Measurements from ENCODE around the gene RAC3.

Gene RAC3

GRCh38 chr17:82065193-82065637 is 33.7 kb downstream of the RAC3 start:
- DNase-seq (ENCODE audit: extremely low read depth in 1 of 2, low read depth in 1 of 2) = no peak

DNA sequence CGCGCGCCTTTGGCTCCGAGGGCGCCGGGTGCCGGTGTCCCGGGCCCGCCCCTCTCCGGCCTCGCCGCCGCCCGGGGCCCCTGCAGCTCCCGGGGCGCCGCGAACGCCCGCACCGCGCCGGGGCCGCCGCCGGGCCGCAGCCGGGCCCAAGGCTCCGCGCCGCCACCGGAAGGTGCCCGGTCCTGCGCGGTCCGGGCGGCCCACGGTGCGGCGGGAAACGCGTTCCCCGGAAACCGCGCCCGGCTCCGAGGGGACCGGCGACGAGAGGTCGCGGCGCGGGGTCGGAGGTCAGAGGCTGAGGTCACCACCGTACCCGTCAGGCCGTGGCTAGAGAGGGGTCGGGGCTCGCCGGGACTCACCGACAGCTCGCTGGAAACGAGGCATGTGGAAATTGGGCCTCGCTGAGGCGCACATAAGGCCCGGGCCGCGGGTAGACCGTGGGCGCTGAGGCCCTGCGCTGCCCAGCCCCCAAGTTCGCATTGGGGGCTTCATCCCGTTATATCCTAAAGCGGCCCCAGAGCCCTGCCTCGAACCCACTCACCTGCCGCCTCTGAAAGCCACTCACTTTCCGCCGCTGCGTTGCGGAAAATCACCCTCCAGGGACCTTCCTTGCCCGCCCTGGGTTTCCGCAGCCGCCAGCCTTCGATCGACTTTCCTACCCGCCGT is 34.3 kb downstream of the RAC3 start, which contains the start of gene DUS1L:
DUS1L (minus strand) TSS at position 167 of the 666 bp plus-strand sequence. CDS start 745 bp downstream, outside the sequence.
- peak; percentile 28 to 41 for DNase-seq (ENCODE audit: extremely low read depth in 1 of 2, low read depth in 1 of 2)

- no peak for DNase-seq (ENCODE audit: extremely low read depth in 1 of 2, low read depth in 1 of 2)
Measured at GRCh38 chr17:82070611-82071010, 39.1 kb downstream of the RAC3 start.

DNA sequence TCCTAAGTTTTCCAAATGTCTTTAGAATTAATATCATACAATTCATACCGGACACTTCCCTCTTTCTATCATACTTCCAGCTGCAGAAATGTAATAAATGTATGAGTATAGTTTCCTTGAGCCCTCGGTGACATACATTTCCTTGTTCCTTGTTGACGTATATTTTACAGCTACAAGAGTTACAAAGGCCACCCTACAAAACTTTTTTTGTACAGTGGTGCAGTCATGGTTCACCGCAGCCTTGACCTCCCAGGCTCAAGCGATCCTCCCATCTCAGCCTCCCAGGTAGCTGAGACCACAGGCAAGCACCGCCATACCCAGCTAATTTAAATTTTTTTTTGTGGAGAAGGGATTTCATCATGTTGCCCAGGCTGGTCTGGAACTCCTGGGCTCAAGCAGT is 41.3 kb downstream of the RAC3 start:
- no peak for DNase-seq (ENCODE audit: extremely low read depth in 1 of 2, low read depth in 1 of 2)

DNA sequence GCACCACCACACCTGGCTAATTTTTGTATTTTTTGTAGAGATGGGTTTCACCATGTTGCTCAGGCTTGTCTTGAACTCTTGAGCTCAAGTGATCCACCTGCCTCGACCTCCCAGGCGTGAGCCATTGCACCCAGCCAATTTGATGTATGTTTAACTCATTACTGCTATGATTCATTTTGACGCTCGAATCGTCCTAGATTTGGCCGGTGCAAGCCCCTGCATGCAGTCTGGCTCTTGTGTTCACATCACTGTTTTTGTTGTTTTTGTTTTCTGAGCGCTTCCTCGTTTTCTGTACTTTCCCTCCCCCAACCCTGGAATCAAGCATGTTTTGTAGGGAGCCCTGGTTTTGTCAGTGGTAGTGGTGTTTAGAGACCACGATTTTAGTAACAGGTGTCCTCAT is 42.0 kb downstream of the RAC3 start:
- no peak for DNase-seq (ENCODE audit: extremely low read depth in 1 of 2, low read depth in 1 of 2)

DNA sequence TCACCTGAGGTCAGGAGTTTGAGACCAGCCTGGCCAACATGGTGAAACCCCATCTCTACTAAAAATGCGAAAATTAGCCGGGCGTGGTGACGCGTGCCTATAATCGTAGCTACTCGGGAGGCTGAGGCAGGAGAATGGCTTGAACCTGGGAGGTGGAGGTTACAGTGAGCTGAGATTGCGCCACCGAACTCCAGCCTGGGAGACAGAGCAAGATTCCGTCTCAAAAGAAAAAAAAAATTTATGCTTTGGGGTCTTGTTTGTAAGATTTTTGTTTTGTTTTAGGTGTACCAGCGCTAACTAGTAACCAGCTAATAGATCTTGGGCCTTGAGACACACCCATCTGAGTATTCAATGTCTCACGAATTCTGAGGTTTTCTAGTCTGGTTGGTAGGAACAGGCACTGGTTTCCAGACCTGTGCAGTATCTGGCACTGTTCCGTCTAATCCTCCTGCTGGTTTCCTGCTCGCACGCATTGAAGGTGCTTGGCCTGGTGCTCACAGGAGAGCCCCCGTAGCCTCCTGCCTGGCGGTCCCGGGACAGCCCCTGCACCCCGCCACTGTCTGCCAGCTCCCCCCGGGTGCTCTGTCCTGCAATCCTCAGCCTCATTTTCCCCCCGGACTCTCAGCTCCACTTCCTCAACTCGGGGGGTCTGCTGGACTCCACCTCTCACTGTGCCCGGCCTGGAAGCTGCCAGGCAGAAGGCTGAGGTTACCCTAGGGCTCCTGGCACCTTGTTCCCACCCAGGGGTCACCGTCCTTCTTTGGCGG is 44.7 kb downstream of the RAC3 start:
- no peak for DNase-seq (ENCODE audit: extremely low read depth in 1 of 2, low read depth in 1 of 2)

DNA sequence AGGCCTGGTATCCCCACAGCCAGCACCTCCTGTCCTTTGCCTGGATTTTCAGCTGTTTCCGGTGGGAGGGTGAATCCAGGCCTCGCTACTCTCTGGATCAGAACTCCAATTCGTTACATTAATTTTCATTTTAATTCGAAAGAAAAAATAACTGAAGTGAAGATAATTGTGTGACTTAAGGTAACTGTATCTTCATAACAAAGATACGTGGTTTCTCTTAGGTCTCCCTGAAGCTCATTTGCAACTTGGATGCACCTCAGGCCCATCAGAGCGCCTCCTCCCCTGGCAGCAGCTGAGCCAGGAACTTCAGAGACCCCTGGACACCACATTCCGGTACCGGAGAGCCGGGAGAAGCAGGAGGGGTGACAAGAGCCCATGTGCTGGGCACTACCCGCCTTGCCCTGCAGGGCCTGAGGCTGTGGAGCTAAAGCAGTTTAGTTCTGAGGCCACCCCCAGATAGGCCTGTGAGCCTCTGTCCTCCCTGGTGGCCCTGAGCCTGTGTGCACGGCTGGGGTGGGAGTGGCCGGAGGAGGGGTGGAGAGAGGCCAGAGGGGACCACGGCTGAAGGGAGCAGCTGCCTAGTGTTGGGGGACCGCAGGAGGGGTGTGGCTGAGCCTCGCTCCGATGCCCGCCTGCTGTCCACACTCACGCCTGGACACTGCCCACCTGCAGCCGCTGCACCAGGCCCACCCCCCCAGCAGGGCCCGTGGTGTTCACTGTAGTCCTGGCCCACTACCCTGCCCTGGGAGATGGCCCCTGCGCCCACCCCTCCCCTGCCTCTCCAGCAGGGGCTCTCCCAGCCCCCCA is 45.5 kb downstream of the RAC3 start:
- no peak for DNase-seq (ENCODE audit: extremely low read depth in 1 of 2, low read depth in 1 of 2)

DNA sequence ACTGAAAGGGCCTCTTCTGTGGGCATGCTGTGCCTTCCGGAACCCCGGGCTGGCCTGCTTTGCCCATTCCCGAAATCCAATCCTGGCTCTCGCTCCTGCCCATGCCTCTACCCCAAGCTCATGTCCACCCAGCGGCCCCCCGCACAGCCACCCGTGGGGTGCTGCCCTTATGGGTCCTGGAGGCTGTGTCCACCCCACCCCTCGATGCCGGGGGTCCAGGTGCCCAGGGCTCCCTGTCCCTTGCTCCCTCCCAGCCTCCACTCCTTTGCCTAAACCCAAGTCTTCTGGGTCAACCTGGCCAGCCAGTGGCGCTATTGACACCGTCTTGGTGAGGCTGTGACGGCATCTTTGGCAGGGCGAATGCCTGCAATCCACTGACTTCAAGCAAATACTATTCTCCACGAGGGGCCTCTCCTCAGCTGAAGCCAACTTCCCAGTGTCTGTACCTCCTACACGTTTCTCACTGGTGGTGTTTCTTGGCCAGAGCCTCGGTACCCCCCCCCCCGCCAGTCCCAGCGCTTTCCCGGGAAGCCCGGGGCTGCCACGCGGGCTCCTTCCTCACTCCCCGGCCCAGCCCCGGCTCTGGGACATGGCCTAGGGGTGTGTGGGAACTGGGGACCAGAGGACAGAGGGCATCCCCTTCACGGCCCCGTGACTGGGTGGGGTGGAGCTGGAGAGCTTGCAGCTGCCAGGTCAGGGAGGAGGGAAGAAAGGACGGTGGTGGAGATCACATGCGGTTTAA is 46.3 kb downstream of the RAC3 start:
- DNase-seq (ENCODE audit: extremely low read depth in 1 of 2, low read depth in 1 of 2) = no peak

GRCh38 chr17:82078433-82078832 is 47.0 kb downstream of the RAC3 start:
- no peak for DNase-seq (ENCODE audit: extremely low read depth in 1 of 2, low read depth in 1 of 2)

DNA sequence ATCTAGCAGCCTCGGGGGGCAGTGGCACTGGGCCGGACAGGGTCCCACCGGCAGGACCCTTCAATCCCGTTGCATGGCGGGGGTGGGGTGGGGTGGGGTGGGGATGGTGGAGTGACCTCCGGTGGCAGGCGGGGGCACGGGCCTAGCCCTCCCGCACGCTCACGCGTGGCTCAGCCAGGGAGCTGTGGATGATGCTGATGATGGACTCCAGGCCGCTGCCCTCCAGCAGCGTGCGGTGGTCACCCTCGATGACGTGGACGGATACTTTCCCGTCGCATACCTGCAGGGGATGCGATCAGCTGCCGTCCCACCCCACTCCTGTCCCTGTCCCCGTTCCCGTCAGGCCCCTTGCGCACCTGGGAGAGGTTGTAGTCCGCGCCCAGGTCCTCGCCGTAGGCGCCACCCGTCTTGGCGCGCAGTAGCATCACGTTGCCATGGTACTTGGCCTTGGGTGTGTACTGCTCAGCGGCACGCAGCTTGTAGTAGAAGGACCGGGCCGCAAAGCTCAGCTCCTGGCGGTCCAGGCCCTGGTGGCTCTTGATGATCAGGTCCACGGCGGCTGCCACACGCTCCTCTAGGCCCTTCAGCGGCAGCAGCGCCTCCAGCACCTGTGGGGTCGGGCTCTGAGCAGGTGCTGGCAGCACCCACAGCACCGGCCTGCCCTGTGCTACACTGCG is 47.7 kb downstream of the RAC3 start:
- DNase-seq (ENCODE audit: extremely low read depth in 1 of 2, low read depth in 1 of 2) = no peak

DNA sequence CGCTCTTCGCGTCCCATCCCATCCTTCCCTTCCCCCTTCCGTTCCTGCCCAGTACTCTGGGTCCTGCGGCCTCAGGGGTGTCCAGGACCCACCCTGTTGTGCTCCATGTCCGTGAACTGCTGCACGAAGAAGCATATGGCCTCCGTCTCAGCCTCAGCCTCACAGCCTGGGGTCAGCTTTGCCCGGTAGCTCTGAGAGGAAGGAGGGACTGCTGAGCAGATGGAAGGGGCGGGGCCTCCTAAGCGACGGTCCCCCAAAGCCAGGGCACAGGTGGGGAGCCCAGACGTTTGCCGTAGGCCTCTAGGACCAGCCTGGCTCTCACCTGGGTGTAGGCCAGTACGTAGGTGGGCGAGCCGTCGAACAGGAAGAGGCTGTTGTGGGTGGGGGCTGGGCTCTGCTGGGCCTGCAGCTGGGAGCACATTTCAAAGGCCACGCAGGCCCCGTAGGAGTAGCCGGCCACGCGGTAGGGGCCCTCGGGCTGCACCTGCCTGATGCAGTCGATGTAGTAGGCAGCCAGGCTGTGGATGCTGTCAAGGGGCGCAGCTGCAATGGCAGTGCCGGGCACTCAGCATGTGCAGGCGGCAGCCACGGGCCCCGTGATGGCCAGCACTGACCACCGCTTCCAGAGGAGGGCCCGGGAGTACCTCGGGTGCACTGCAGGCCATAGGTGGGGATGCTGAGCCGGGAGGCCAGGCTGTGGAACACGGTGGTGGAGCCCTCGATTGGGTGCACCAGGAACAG is 48.7 kb downstream of the RAC3 start:
- no peak for DNase-seq (ENCODE audit: extremely low read depth in 1 of 2, low read depth in 1 of 2)

DNA sequence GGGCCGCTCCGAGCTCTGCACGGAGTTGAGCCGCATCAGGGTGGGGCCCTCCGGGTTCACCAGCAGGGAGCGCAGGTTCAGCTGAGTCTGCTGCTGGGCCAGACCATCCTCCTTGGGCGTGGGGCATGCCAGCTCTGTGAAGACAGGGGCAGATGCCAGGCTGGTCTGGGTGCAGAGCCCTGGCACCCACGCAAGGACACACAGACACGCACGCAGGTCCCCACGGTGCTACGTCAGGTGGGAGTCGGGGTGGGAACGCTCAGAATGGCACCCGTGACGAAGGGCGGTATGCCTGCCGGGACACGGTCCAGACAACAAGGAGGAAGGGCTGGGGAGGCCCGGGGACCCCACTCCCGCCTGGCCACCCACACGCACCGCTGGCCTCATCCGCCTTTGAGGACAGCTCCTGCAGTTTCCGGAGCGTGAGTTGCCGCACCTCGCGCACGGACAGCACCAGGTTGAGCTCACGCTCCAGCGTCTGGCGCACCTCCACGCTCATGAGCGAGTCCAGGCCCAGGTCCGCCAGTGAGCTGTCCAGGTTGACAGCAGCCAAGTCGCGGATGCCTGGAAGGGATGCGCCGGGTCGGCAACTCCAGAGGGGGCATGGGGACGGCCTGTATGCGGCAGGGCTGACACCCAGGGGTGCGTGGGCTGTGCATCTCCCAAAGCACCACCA is 49.4 kb downstream of the RAC3 start:
- no peak for DNase-seq (ENCODE audit: extremely low read depth in 1 of 2, low read depth in 1 of 2)

GRCh38 chr17:82081546-82081945 is 50.1 kb downstream of the RAC3 start:
- no peak for DNase-seq (ENCODE audit: extremely low read depth in 1 of 2, low read depth in 1 of 2)

DNA sequence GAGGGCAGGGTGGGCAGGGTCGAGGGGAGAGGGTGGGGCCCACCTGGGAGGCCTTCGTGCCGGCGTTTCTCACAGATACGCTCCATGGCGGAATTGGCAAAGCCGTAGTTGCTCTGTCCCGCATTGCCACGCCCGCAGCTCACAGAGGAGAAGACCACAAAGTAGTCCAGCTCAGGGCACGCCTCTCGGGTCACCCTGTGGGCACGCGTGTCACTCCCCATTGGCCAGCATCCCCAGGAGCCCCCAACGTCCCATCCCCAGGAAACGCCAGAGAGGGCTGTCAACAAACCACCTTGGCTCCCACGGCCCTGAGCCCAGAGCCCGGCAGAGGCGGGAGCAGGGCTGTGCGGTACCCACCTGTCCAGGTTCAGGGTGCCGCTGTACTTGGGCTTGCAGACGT is 50.5 kb downstream of the RAC3 start:
- no peak for DNase-seq (ENCODE audit: extremely low read depth in 1 of 2, low read depth in 1 of 2)

- DNase-seq (ENCODE audit: extremely low read depth in 1 of 2, low read depth in 1 of 2) = no peak
Measured at GRCh38 chr17:82082456-82082855, 51.0 kb downstream of the RAC3 start.

DNA sequence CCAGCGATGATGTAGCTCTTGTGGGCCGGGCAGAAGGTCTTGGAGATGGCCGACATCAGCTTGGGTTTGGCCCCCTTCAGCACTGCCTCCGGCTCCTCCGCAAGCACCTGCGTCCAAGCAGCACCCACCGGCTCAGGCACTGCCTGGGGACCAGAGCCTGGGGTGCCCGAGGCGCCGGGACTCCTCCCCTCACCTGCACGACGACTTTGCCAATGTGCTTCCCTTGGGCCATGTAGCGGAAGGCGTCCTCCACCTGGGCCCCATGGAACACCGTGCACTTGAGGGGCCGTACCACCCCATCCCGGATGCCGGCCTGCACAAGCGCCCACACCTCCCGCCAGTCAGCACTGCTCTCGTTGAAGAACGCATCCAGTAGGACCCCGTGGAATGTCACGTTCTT is 51.5 kb downstream of the RAC3 start:
- no peak for DNase-seq (ENCODE audit: extremely low read depth in 1 of 2, low read depth in 1 of 2)
